ENCODE results near the gene SGPL1. TPM values are rescaled to one million over a fixed set of nuclear protein-coding genes. Genes with fewer than 3 reads are reported as not detected.
A peak's percentile ranks its signal among the peaks of the same experiment; 100 is the strongest.

Gene SGPL1
- total RNA-seq, 1 donor = 26.3 TPM

GRCh38 chr10:70901276-70901878 lies 85.6 kb downstream of the SGPL1 start:
- H3K4me3 ChIP-seq (ENCODE audit: low read depth, low read length) = no peak overlapping the region
- TF ChIP-seq CTCF (IDR thresholded peaks at IDR 0.05; ENCODE audit: insufficient read depth, low read length) = no peak
- DNase-seq (ENCODE audit: low read depth) = no peak

GRCh38 chr10:70902661-70903261 lies 87.0 kb downstream of the SGPL1 start:
- no peak for DNase-seq (ENCODE audit: low read depth)
- H3K4me3 ChIP-seq (ENCODE audit: low read depth, low read length) = no peak overlapping the region
- TF ChIP-seq CTCF (IDR thresholded peaks at IDR 0.05; ENCODE audit: insufficient read depth, low read length) = no peak

GRCh38 chr10:70903262-70903921 lies 87.6 kb downstream of the SGPL1 start:
- peak; percentile 55 for DNase-seq (ENCODE audit: low read depth)
- TF ChIP-seq CTCF (IDR thresholded peaks at IDR 0.05; ENCODE audit: insufficient read depth, low read length) = peak; percentile 90

GRCh38 chr10:70905071-70906021 lies 89.6 kb downstream of the SGPL1 start:
- no peak for TF ChIP-seq CTCF (IDR thresholded peaks at IDR 0.05; ENCODE audit: insufficient read depth, low read length)
- H3K4me3 ChIP-seq (ENCODE audit: low read depth, low read length) = no peak overlapping the region
- no peak for DNase-seq (ENCODE audit: low read depth)

More at GRCh38 chr10:70903262-70903921, 87.6 kb downstream of the SGPL1 start:
- H3K4me3 ChIP-seq (ENCODE audit: low read depth, low read length) = no peak overlapping the region

GRCh38 chr10:70906031-70906783 lies 90.5 kb downstream of the SGPL1 start:
- no peak overlapping the region for H3K4me3 ChIP-seq (ENCODE audit: low read depth, low read length)
- no peak for DNase-seq (ENCODE audit: low read depth)
- no peak for TF ChIP-seq CTCF (IDR thresholded peaks at IDR 0.05; ENCODE audit: insufficient read depth, low read length)
